SK-N-SH treated with all-trans-retinoic acid at 6 μM for 48 hours (cell line): ENCODE data around the gene CLPTM1L.

Experiments
- ARNTL ChIP-seq: fragments of 450-650 bp; formaldehyde crosslinking; IDR thresholded peaks from 2 replicates; pipeline ENCODE4 v1.5.0; 2020; ENCODE audit warnings: low read depth, mild to moderate bottlenecking, moderate library complexity, borderline replicate concordance
- ISL1 ChIP-seq: fragments of 250-450 bp; sonication (Bioruptor Pico); IDR thresholded peaks from 2 replicates; pipeline ENCODE4 v2.1.2; 2022; ENCODE audit warnings: mild to moderate bottlenecking, moderate library complexity
- TCF4 ChIP-seq: fragments of 250-450 bp; sonication (Bioruptor Pico); IDR thresholded peaks from 2 replicates; pipeline ENCODE4 v1.8.0; 2021; ENCODE audit warnings: mild to moderate bottlenecking, moderate library complexity, borderline replicate concordance
- ZNF8 ChIP-seq: fragments of 450-650 bp; formaldehyde crosslinking; IDR thresholded peaks from 2 replicates; pipeline ENCODE4 v1.5.0; 2020; ENCODE audit warnings: mild to moderate bottlenecking, moderate library complexity
- TF ChIP-seq, protein P1 (sequence below): fragments of 250-450 bp; sonication (Bioruptor Pico); IDR thresholded peaks from 2 replicates; pipeline ENCODE4 v1.8.0; 2021; ENCODE audit warnings: low read depth, mild to moderate bottlenecking, moderate library complexity, borderline replicate concordance

DNA sequence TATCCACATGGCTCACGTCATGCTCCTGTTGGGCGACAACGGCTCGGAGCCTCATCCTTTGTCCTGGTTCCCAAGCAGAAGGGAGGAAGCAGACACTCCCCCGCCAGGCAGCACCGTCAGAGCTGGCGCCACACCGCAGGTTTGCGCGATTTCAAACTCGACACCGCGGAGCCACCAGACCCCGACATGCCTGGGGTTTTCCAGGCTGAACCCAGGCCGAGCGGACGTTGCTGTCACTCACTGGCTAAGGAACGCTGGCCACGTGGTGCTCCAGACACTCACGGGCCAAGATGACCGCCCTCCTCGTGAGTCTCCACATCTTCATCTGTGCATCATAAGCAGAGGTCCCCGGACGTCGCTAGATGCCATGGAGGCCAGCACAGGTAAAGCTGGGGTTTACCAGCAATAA lies 59.0 kb downstream of the CLPTM1L start:
- TF ChIP-seq ARNTL (CRISPR knock-in tag) (no peak), ZNF8 (CRISPR knock-in tag) (no peak), ISL1 (CRISPR knock-in tag) (no peak), TCF4 (CRISPR knock-in tag) (no peak)
- TF ChIP-seq, protein P1, sequence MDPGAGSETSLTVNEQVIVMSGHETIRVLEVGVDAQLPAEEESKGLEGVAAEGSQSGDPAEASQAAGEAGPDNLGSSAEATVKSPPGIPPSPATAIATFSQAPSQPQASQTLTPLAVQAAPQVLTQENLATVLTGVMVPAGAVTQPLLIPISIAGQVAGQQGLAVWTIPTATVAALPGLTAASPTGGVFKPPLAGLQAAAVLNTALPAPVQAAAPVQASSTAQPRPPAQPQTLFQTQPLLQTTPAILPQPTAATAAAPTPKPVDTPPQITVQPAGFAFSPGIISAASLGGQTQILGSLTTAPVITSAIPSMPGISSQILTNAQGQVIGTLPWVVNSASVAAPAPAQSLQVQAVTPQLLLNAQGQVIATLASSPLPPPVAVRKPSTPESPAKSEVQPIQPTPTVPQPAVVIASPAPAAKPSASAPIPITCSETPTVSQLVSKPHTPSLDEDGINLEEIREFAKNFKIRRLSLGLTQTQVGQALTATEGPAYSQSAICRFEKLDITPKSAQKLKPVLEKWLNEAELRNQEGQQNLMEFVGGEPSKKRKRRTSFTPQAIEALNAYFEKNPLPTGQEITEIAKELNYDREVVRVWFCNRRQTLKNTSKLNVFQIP (CRISPR knock-in tag), result no peak
